Right kidney (tissue), 1 donor: Measurements from ENCODE around the gene PDE4D.

Experiments
- DNase-seq: peaks from one replicate; pipeline ENCODE4 v3.0.0-alpha.2; 2016

PDE4D gene

DNA sequence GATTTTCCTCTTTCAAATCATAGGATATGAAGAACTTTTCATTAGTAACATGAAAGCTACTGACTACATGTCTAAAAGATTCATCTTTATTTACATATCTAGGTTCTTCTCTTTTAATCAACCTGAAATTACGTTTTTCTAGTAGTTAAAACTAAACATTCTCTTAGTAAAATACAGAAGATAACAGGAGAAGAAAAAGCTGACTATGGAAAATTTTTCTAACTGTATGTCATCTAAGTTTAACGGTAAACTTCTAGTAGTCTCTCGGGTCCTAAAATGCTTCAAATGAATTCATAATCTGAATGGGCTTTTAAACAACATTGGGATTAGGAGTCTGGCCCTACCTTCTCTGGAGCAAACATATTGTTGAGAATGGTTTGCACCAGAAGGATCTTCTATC, 151.9 kb downstream of the PDE4D start:
- no peak for DNase-seq

DNA sequence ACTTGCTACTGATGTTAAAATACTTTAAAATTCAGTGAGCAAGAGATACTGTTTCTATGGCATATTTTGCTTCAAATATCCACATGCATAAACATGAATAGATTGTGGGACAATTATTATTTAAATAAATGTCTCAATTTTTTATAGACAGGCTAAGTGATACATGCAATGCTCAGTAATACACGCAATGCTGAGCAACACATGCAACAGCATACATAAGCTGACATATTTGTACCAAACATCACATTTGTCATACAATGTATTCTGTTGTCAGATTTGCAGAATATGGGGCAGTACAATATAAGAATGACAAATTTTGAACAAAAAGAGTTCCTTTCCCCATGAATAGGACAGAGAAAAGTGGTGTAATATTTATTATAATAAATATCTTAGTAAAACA, 155.5 kb downstream of the PDE4D start:
- DNase-seq, result no peak

DNA sequence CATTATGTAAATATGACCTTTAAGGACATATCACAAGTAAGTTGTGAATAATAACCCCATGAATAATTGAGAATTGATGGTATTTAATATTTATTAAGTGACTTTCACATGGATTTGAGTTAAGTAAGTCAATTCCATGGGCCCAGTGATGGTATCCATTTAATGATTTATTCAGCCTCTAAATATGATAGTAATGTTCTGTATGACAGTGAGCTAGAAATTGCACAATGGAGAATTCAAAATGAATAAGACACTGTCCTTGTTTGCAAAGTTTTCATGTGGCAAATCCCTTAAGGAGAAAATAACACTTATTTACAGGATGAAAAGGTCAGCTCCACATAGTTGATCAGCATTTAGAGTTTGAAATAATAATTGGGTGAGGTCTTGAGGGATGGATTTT, 160.7 kb downstream of the PDE4D start:
- DNase-seq, result no peak

DNA sequence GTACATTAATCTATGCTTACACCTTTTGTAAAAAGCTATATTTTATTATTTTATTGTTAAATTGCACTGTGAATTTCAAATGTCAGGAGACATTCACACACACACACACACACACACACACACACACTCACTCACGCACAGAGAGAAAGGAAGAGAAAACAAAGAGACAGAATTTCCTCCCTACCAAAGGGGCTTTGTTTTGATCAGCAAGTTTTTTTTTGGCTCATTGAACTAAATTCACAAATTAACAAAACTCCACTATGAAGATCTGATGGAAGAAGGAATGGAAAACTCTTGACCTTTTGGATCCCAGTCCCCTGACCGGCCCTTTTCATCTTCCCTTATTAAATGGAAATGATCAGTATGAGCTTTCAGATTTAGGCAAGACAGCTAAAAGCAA, 161.2 kb downstream of the PDE4D start:
- no peak for DNase-seq

DNA sequence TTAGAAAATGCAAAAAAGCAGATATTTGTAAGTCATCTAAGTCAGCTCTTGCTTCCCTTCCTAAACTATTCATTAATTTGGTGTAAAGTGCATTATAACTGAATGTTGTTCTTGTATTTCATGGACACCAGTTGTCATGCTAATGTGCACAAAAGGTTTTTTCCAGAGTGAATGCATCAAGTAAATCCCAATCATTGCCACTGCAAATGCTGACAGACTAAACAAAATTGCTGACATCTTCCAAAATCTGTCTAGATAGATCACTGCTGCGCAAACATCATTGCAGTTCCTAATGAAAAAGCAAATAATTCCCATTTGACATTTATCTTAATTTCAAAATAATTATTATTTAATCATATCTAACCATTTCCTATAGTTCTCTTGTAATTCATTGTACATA, 161.7 kb downstream of the PDE4D start:
- no peak for DNase-seq

DNA sequence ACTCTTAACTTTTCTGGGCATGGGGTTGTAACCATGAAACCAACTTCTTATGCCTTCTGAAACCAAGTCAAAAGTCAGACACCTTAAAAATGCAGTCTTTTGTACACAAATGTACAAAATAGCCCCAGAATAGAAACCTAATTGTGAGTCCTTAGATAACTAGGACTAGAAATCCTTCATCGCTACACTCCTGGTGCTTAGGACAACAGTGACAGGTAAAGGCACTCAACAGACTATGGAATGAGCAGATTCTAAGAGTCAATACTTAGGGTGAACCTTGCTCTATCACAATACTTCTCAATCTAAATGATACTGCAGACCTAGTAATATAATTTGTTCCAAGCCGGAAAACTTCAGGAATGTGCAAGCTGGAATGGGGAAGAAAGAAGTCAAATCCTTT, 163.7 kb downstream of the PDE4D start:
- no peak for DNase-seq

DNA sequence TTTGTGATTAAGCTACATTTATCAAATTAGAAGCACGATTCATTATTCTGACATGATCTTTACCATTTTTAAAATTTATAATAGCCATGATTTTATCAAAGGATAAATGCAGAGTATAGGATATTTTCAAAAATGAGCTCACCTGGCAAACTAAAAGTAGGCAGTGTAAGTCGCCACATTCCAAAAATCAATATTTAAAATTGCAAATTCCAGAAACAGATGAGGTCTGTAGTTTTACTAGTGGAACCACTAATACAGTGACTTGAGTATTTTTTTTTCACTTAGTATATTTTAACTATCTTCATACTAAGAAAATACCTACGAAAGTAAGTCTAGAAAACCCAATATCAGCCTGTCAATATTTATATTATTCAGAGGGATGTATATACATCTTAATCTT, 164.2 kb downstream of the PDE4D start:
- no peak for DNase-seq

DNA sequence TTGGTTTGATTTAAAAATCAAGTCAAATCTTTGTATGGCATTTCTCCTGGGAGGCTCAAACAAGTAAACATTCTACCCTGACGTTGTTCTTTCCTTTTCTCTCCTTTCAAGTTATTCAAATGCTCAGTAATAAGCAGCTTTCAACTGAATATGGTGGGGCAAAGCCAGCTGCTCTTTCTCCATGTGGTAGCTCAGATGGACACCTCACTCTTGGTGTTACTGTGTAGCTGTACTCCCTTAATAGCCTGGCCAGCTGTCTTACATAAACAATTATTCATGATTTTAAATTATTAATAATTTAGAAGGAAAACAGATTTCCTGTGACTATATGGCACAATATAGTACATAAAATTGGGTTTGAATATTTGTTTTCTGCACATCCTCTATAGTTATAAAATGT, 165.2 kb downstream of the PDE4D start:
- no peak for DNase-seq

DNA sequence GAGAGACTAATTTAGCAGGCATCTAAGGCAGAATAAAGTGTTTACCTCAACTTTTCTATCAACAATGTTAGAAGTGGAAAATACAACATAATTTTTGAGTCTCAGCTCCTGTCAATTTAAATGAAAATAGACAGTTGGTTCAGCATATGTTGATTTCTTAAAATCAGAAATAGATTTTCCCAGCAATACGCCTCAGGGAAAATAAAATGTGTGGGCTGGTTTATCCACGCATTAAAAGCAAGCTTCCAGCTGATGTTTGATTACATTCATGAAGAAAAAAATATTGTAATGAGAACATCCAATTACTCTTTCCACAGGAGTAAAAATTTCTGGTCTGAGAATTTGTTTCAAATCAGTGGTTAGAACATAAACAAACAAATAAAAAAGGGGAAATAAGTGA, 166.3 kb downstream of the PDE4D start:
- DNase-seq, result no peak

DNA sequence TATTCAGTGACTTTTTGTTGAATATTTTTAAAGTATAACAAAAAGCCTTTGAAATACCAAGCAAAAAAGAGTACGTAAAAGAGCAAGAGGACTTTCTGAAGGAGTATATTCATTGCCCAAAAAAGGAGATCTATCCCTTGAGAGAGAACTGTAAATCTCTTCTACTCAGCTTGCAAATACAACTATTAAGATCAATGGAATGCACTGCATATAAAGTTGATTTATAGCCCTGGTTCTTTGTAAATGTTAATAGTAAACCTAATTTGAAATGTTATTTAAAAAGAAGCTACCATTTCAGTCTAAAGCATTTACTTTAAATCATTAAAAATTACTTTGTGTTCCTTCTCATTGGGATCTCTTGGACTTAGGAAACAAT, 168.1 kb downstream of the PDE4D start:
- DNase-seq, result no peak

DNA sequence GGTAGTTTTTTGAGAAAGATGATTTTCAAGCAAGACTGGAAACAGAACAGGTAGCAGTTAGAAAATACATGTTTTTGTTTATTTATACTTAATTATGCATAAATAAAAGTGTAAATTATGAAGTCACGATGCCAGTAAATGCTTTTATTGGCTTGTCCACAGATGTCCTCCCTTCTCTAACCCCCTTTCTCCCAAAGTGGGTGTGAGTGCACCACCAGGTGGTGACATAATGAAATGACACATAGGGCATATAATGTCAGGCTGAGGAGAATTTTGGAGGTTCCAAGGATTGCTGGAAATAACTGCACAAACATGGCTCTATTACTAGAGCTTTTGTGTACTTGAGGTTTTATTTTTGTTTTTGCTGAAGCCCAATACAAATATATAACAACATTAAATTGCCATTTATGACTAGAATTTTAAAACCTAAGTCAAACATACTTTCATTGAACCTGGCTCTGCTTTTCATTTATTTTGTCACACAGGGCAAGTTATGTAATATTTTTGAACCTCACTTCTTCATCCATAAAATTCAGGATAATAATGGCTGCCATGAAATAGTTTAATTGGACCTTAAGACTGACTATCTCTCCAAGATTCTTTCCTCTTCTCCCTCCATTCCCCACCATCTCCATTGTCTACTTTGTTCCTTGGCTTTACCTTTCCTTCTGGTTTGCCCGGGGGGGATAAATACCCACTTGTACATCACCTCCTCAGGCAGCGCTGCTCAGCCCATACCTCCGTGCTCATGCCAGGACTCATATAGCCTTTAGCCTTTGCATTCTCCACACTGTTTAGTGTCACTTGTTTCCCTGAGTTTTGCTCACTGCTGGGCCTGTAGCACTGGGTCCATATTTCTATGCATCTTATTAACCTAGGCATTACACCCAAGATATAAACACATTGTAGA, 168.8 kb downstream of the PDE4D start:
- DNase-seq, result no peak

DNA sequence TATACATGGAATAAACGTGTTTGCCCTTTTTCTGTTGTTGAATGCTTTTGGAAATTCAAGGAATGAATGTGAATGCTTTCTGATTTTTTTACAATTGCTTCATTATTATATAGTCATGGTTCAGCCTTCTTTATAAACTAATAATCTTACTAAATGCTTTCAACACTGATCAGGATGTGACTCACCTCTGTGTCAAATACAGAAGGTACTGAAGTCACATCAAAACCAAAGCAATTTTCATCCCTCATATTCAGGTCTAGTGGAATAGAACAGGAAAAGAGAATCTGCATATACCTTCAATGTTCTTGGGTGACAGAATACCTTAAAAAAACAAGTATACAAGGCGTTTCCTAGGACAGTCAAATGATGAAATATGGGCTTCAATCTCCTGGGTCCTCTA, 170.7 kb downstream of the PDE4D start:
- DNase-seq, result no peak

DNA sequence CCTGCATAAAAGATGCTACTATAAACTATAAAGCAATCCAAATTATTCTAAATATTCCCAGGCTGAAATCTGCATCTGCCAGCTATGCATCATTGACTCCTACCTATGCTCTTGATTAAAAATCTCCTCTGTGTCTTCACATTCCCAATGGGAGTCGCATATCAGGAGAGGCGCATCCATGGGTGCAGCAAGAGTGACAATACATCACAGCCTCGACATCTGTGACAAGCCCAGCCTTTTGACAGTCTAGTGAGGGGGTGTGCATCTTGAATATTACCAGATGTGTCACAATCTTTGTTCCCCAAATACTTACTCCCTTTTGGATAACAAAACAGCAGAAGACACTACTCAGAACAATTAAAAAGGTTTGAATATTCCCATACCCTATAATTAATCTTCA, 171.8 kb downstream of the PDE4D start:
- no peak for DNase-seq

DNA sequence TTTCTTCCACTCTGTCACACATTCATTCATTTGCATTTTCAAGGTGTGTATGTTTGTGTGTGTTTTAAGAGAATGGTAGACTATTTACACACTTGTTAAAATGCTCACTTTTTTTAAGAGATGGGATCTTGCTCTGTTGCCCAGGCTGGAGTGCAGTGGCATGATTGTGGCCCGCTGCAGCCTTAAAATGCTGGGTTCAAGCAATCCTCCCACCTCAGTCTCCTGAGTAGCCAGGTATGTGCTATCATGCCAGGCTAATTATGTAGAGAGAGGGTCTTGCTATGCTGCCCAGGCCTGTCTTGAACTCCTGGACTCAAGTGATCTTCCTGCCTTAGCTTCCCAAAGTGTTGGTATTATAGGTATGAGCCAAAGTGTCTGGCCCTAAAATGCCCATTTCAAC, 173.5 kb downstream of the PDE4D start:
- no peak for DNase-seq

DNA sequence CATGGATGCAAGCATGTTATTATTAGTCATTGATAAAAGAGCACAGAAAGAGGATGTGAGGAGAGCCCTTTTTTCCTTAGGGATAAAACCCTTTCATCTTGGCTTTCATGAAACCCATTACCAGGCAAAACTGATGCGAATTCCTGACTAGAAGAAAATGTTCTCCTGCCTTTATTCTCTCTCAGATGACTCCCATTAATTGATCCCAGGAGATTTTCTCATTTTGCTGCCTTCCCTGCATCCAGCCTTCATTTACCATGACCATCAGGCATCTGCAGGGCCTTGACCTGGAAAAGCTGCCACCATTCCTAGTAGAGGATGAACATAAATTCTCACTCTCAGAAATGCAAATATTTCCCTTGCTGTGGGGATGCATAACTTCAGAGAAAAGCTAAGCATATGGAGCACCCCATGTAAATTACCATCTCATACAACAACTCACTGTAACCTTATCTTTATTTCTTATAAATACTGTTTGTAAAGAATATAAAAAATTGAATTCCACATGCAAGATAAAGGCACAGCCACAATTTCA, 176.5 kb downstream of the PDE4D start:
- no peak for DNase-seq

DNA sequence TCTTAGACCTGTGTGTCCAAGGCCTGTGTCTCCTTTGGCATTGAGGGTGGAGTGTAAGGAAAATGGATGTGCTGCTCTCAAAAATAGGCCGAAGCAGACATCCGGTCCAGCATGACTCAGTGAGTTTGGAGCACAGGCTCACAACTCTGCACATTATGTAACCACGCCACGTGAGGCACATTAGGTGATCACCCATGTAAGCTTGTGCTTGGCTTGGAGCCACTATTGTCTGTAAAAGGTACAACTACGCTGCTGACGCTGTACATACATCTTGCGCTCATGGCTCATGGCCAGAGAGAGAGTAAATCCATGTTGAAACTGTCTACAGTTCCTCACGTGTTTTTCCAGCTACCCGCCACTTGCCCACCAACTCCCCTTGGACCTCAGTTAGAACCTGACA, 177.5 kb downstream of the PDE4D start:
- DNase-seq, result no peak

DNA sequence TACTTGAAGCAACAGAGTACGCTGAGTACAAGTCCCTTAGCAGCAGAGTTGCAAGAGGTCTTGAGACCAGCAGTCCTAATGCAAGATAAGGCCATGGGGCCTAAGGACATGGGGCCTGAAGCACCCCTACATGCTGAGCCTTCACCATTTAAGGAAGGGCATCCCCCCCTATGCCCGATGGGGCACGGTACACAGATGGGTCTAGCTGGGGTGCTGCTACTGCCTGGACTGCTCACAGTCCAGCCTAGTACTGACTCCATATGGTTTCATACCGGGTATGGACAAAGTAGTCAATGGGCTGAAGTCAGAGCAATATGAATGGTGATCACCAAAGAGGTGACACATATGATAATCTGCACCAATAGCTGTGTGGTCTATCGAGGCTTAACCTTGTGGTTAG, 178.3 kb downstream of the PDE4D start:
- no peak for DNase-seq

DNA sequence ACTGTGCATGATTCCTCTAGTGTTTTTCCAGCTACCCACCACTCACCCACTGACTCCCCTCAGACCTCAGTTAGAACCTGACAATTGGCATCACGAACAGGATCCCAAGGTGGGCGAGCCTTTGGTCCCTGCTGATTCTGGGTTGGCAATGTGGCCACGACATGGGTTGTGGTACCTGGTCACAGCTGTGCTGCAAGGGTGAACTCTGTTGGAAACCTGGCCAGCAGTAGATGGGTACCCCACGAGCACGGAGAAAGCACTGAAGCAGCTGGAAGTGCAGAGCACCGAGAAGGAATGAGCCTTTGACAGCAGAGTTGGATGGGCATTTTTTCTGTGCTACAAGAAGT, 180.1 kb downstream of the PDE4D start:
- no peak for DNase-seq

DNA sequence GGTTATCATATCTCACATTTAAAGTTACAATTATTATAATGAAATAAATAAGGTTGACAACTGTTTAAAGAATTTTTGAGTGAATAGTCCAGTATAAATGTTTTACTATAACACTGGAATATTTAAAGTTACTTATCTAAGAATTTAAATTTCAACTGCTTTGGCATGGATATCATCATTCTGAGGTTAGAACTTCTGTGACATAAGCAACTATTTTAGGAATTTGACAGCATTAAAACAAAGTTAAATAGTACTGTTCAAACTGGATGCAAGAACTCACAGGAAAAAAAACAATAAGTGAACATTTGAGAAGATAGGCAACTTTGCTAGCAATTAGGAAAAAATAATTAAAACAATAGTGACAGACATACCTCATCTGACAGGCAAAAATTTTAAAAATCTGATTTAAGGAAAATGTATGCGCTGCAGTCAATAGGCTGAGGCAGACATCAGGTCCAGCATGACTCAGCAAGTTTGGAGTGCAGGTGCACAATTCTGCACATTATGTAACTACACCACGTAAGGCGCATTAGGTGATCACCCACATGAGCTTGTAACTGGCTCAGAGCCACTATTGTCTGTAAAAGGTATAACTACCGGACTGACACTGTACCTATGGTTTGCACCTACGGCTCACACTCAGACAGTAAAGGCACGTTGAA, 180.6 kb downstream of the PDE4D start:
- no peak for DNase-seq

DNA sequence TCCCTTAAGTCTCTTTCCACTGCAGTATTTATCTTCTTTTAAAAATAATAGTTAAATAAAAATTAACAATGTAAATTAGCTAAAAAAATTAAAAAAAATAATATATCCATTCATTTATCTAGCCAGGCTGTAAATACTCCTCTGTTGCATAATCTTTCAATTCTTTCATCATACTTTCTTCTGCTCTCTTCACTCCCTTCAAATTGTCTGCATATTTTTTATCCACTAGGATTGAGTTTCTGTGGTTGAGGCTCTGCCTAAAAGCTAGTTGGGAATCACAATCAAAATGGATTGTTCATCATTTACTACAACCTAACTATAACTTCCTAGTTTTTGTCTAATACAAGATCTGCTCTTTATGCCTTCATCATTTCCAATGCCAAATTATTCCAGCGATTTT, 182.2 kb downstream of the PDE4D start:
- no peak for DNase-seq

DNA sequence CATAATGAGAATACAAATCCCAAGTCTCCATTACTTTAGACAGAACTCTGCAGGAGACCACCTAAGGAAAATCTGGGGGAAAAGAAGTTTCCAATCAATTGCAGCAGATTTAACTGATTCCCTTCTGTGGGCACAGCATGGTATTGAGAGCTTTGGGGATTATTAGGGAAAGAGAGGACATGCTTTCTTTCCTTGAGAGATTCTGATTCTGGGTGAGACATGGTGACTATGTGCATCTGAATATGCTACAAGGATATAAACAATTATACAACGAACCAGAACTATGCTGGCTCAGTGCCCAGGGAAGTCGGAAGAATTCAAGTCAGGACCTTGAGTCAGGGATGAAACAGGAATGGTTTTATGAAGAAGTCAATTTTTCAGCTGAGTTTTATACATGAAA, 183.7 kb downstream of the PDE4D start:
- no peak for DNase-seq

DNA sequence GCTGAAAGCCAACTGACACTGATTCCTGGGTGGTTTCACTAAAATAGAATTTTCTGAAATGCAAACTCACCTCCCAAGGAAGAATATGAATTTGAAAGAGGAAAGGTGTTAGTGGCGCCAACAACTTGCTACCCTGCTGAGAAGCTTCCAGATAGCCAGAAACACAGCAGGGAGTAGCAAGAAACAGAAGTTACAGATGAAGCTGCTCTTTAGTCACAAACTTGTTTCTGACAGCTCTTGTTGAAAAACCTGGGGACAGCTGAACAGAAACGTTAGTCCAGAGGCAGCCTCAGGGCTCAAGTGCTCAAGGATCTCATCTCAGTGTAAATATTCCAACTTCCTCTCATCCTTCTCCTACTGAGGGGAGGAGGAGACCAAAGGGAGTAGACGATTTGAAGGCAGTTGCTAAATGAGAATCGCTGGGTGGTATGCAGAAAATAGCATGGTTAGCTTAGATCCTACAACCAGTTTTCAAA, 184.1 kb downstream of the PDE4D start:
- DNase-seq, result no peak

DNA sequence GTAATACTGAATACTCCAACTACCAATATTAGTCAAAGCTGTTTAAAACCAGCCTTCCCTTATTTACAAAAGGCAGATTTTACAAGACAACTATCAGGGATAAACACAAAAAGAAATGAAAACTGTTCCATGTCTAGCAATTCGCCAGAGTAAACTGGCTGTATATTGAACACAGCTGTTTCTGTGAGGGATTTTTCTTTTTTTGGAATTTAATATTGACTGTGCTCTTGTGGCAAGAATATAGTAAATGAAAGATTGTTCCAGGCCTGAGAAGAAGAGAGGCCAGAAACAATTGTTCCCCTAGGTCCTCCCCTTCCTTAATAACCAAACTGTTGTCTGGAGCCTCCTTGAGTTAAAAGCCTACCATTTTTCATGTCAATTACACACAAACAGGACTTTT, 188.6 kb downstream of the PDE4D start:
- DNase-seq, result no peak

DNA sequence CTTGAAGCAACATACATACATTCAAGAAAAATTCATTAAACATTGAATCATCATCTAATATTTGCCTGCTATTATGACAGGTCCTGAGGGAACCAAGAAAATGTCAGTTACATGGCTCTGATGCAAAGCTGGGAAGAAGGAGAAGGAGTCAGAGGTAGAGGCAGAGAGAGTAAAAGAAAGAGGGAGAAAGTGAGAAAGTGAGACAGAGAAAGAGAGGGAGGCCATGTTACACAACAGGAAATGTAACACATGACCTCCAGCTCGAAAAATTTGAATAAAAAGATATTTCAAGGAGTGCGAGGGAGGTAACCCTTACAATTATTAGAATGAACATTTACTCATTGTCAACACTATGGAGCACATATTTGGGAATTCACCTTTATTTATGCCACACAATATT, 189.7 kb downstream of the PDE4D start:
- no peak for DNase-seq
